Trophoblast cell (in vitro differentiated cells and primary cell): ENCODE results near the gene C10orf67.

Experiments used
- DNase-seq, 2 donors: peaks; one replicate each; pipeline ENCODE4 v3.0.0-alpha.2; 2016
- H2AFZ ChIP-seq: 2 replicates; pipeline ENCODE4 v1.6.1; 2013; ENCODE audit warnings: low read length, moderate library complexity, mild to moderate bottlenecking; ENCODE audit not compliant: insufficient read depth, poor library complexity
- H2AK5ac ChIP-seq: 2 replicates; pipeline ENCODE4 v1.6.1; 2013; ENCODE audit warnings: mild to moderate bottlenecking, low read length
- H2BK120ac ChIP-seq: 2 replicates; pipeline ENCODE4 v1.6.1; 2013; ENCODE audit warnings: low read length, mild to moderate bottlenecking, moderate library complexity; ENCODE audit not compliant: insufficient read depth, poor library complexity
- H2BK12ac ChIP-seq: 2 replicates; pipeline ENCODE4 v1.6.1; 2013; ENCODE audit warnings: mild to moderate bottlenecking, low read length, moderate library complexity
- H2BK5ac ChIP-seq: 2 replicates; pipeline ENCODE4 v1.6.1; 2013; ENCODE audit warnings: low read length, low read depth, moderate library complexity, mild to moderate bottlenecking; ENCODE audit not compliant: poor library complexity
- H3K14ac ChIP-seq: 2 replicates; pipeline ENCODE4 v1.6.1; 2013; ENCODE audit warnings: mild to moderate bottlenecking, low read length
- H3K18ac ChIP-seq: 2 replicates; pipeline ENCODE4 v1.6.1; 2013; ENCODE audit warnings: mild to moderate bottlenecking, low read length
- H3K23ac ChIP-seq: 2 replicates; pipeline ENCODE4 v1.6.1; 2013; ENCODE audit warnings: low read length
- H3K27ac ChIP-seq: 2 replicates; pipeline ENCODE4 v1.5.1; 2013; ENCODE audit warnings: low read depth, mild to moderate bottlenecking, inconsistent platforms, low read length, moderate library complexity
- H3K27me3 ChIP-seq: 2 replicates; pipeline ENCODE4 v1.6.1; 2013; ENCODE audit warnings: inconsistent platforms, mild to moderate bottlenecking, low read length, moderate library complexity; ENCODE audit not compliant: insufficient read depth
- H3K36me3 ChIP-seq, 2 experiments: 1 replicate in 1 of 2; 2 replicates in 1 of 2; pipeline ENCODE4 v1.6.1; 2013; ENCODE audit warnings: low read length in 2 of 2, mild to moderate bottlenecking in 2 of 2, moderate library complexity in 1 of 2; ENCODE audit not compliant: insufficient read depth in 2 of 2, control insufficient read depth in 1 of 2
- H3K4ac ChIP-seq: 2 replicates; pipeline ENCODE4 v1.6.1; 2013; ENCODE audit warnings: low read depth, mild to moderate bottlenecking, low read length, moderate library complexity
- H3K4me1 ChIP-seq, 2 experiments: 1 replicate in 1 of 2; 2 replicates in 1 of 2; pipeline ENCODE4 v1.6.1; 2013; ENCODE audit warnings: low read length in 2 of 2, mild to moderate bottlenecking in 2 of 2, moderate library complexity in 1 of 2; ENCODE audit not compliant: insufficient read depth in 2 of 2, control insufficient read depth in 1 of 2
- H3K4me2 ChIP-seq: 2 replicates; pipeline ENCODE4 v1.6.1; 2013; ENCODE audit warnings: inconsistent platforms, mild to moderate bottlenecking, low read length, moderate library complexity
- H3K4me3 ChIP-seq: 2 replicates; pipeline ENCODE4 v1.5.1; 2013; ENCODE audit warnings: mild to moderate bottlenecking, low read depth, low read length, inconsistent platforms
- H3K79me1 ChIP-seq: one replicate; pipeline ENCODE4 v1.6.1; 2013; ENCODE audit warnings: low read length
- H3K79me2 ChIP-seq: 2 replicates; pipeline ENCODE4 v1.6.1; 2013; ENCODE audit warnings: low read length, mild to moderate bottlenecking; ENCODE audit not compliant: control insufficient read depth, insufficient read depth, poor library complexity
- H3K9ac ChIP-seq: 2 replicates; pipeline ENCODE4 v1.6.1; 2013; ENCODE audit warnings: mild to moderate bottlenecking, low read length
- H3K9me3 ChIP-seq: 2 replicates; pipeline ENCODE4 v1.6.1; 2013; ENCODE audit warnings: low read depth, mild to moderate bottlenecking, control low read depth, inconsistent platforms, low read length; ENCODE audit not compliant: insufficient read depth
- H4K12ac ChIP-seq: 2 replicates; pipeline ENCODE4 v1.6.1; 2013; ENCODE audit warnings: low read depth, mild to moderate bottlenecking, low read length, moderate library complexity
- H4K8ac ChIP-seq: 2 replicates; pipeline ENCODE4 v1.6.1; 2013; ENCODE audit warnings: low read depth, mild to moderate bottlenecking, low read length, moderate library complexity
- H4K91ac ChIP-seq: one replicate; pipeline ENCODE4 v1.6.1; 2013; ENCODE audit warnings: low read depth, mild to moderate bottlenecking, low read length, moderate library complexity
- WGBS: extraction: QIAGEN DNeasy Blood & Tissue Kit; methylation state at CpG from one replicate; pipeline ENCODE4 v1.1.7; 2013; ENCODE audit warnings: missing lambda C conversion rate; ENCODE audit not compliant: insufficient read length, insufficient coverage; ENCODE audit errors: extremely low coverage; 5-methylcytosine and 5-hydroxymethylcytosine counted together

The C10orf67 gene

GRCh38 chr10:23174074-23174976, 170.3 kb downstream of the C10orf67 start:
- Histone ChIP-seq H3K79me2 (no peaks in the 10 kb centered on the region), H3K36me3 (no peaks in the 10 kb centered on the region), H3K4me2 (peak overlapping the region; percentile 50), H3K4ac (no peak overlapping the region), H3K14ac (no peak overlapping the region), H3K27ac (no peak overlapping the region), H2BK5ac (no peak overlapping the region), H2BK120ac (no peak overlapping the region), H3K18ac (no peak overlapping the region), H3K9me3 (peaks cover 7% of the 10 kb centered on the region), H3K4me1 (peaks cover 0 to 2% of the 10 kb centered on the region in 2 experiments), H3K9ac (no peak overlapping the region), H3K23ac (no peak overlapping the region), H2AK5ac (no peak overlapping the region), H4K8ac (no peak overlapping the region), H3K27me3 (peaks cover 61% of the 10 kb centered on the region), H3K4me3 (no peak overlapping the region), H3K79me1 (no peaks in the 10 kb centered on the region), H4K91ac (no peak overlapping the region), H2AFZ (no peak overlapping the region), H2BK12ac (no peak overlapping the region), H4K12ac (no peak overlapping the region)
- WGBS, result no CpG with 5 or more reads among the region's 88 CpGs
- no peak for DNase-seq

- Histone ChIP-seq H3K23ac (no peak overlapping the region), H3K4me2 (peak overlapping the region; percentile 50), H2BK120ac (no peak overlapping the region), H2BK5ac (no peak overlapping the region), H4K12ac (no peak overlapping the region), H3K27ac (no peak overlapping the region), H3K4ac (no peak overlapping the region), H2AK5ac (no peak overlapping the region), H3K4me1 (peaks cover 0 to 2% of the 10 kb centered on the region in 2 experiments), H2AFZ (no peak overlapping the region), H4K8ac (no peak overlapping the region), H4K91ac (no peak overlapping the region), H3K14ac (no peak overlapping the region), H3K4me3 (no peak overlapping the region), H3K9ac (no peak overlapping the region), H3K79me2 (no peaks in the 10 kb centered on the region), H2BK12ac (no peak overlapping the region), H3K79me1 (no peaks in the 10 kb centered on the region), H3K36me3 (no peaks in the 10 kb centered on the region), H3K18ac (no peak overlapping the region), H3K27me3 (peaks cover 58% of the 10 kb centered on the region), H3K9me3 (peaks cover 7% of the 10 kb centered on the region)
- no peak for DNase-seq
- no CpG with 5 or more reads among the region's 82 CpGs for WGBS
Observed at GRCh38 chr10:23173214-23174073, 171.2 kb downstream of the C10orf67 start.

GRCh38 chr10:23172429-23173213, 172.0 kb downstream of the C10orf67 start:
- no peak overlapping the region for H2BK12ac ChIP-seq
- H2AK5ac ChIP-seq, result no peak overlapping the region
- H3K27ac ChIP-seq, result no peak overlapping the region
- no peaks in the 10 kb centered on the region for H3K79me2 ChIP-seq
- no peak for DNase-seq
- H3K14ac ChIP-seq, result no peak overlapping the region
- H4K8ac ChIP-seq, result no peak overlapping the region
- no peak overlapping the region for H2BK5ac ChIP-seq
- no peak overlapping the region for H3K9ac ChIP-seq
- H4K91ac ChIP-seq, result no peak overlapping the region
- peaks cover 6% of the 10 kb centered on the region for H3K9me3 ChIP-seq
- no peak overlapping the region for H4K12ac ChIP-seq
- H3K4me1 ChIP-seq, result peaks cover 0 to 2% of the 10 kb centered on the region in 2 experiments
- no peaks in the 10 kb centered on the region for H3K79me1 ChIP-seq
- H3K4me2 ChIP-seq, result peak overlapping the region; percentile 50
- no peaks in the 10 kb centered on the region for H3K36me3 ChIP-seq
- H3K18ac ChIP-seq, result no peak overlapping the region
- H3K4me3 ChIP-seq, result no peak overlapping the region
- no peak overlapping the region for H2AFZ ChIP-seq
- no CpG with 5 or more reads among the region's 41 CpGs for WGBS
- H3K27me3 ChIP-seq, result peaks cover 51% of the 10 kb centered on the region
- no peak overlapping the region for H2BK120ac ChIP-seq
- H3K23ac ChIP-seq, result no peak overlapping the region
- H3K4ac ChIP-seq, result no peak overlapping the region

GRCh38 chr10:23171232-23171876, 173.2 kb downstream of the C10orf67 start:
- Histone ChIP-seq H2AK5ac (no peak overlapping the region), H3K23ac (no peak overlapping the region)

More at GRCh38 chr10:23171232-23171876, 173.2 kb downstream of the C10orf67 start:
- no peaks in the 10 kb centered on the region for H3K36me3 ChIP-seq
- no peak overlapping the region for H2BK5ac ChIP-seq
- no peak overlapping the region for H3K9ac ChIP-seq
- no peak overlapping the region for H3K14ac ChIP-seq
- H3K27me3 ChIP-seq, result peaks cover 42% of the 10 kb centered on the region
- H4K91ac ChIP-seq, result no peak overlapping the region
- H3K4ac ChIP-seq, result no peak overlapping the region
- peaks cover 6% of the 10 kb centered on the region for H3K9me3 ChIP-seq
- no CpG with 5 or more reads among the region's 26 CpGs for WGBS
- peaks cover 0 to 2% of the 10 kb centered on the region in 2 experiments for H3K4me1 ChIP-seq
- H4K12ac ChIP-seq, result no peak overlapping the region
- H3K79me2 ChIP-seq, result no peaks in the 10 kb centered on the region
- H3K4me2 ChIP-seq, result no peak overlapping the region
- DNase-seq, result peak; percentile 18 to 60
- no peak overlapping the region for H2BK12ac ChIP-seq
- H3K27ac ChIP-seq, result no peak overlapping the region
- H2AFZ ChIP-seq, result no peak overlapping the region
- no peak overlapping the region for H3K4me3 ChIP-seq
- H2BK120ac ChIP-seq, result no peak overlapping the region
- no peak overlapping the region for H3K18ac ChIP-seq
- H3K79me1 ChIP-seq, result no peaks in the 10 kb centered on the region
- H4K8ac ChIP-seq, result no peak overlapping the region
